Smooth muscle cell of the brain vasculature (primary cell): Measurements from ENCODE around the gene RPL12.

Source experiments
- DNase-seq: peaks from one replicate; pipeline ENCODE4 v3.0.0-alpha.2; 2012; ENCODE audit warnings: low read depth, low spot score

The RPL12 gene

GRCh38 chr9:127450830-127451607, at the start of gene RPL12, which contains the start of gene LRSAM1:
RPL12 (minus strand) TSS chr9:127451406; CDS start chr9:127451317, 89 bp downstream.
LRSAM1 (plus strand) TSS chr9:127451510; CDS start chr9:127454528, 3,018 bp downstream.
- peak; percentile 91 for DNase-seq

GRCh38 chr9:127500862-127501261, 49.7 kb upstream of the RPL12 start:
- no peak for DNase-seq

GRCh38 chr9:127500399-127500798, 49.2 kb upstream of the RPL12 start:
- DNase-seq = no peak

- DNase-seq = no peak
These were observed 47.1 kb upstream of the RPL12 start for GRCh38 chr9:127498298-127498697.

GRCh38 chr9:127497656-127498290, 46.6 kb upstream of the RPL12 start:
- no peak for DNase-seq

- DNase-seq = no peak
These were observed 45.8 kb upstream of the RPL12 start for GRCh38 chr9:127496974-127497373.

- no peak for DNase-seq
These were observed 44.8 kb upstream of the RPL12 start for GRCh38 chr9:127495884-127496555.

- no peak for DNase-seq
These were observed 43.1 kb upstream of the RPL12 start for GRCh38 chr9:127494304-127494702.

- DNase-seq = no peak
These were observed 42.5 kb upstream of the RPL12 start for GRCh38 chr9:127493592-127494303.

GRCh38 chr9:127492616-127493015, 41.4 kb upstream of the RPL12 start:
- DNase-seq = no peak

GRCh38 chr9:127491516-127491915, 40.3 kb upstream of the RPL12 start:
- no peak for DNase-seq

GRCh38 chr9:127490535-127491230, 39.5 kb upstream of the RPL12 start:
- no peak for DNase-seq

GRCh38 chr9:127489471-127490115, 38.4 kb upstream of the RPL12 start:
- no peak for DNase-seq

GRCh38 chr9:127488946-127489345, 37.7 kb upstream of the RPL12 start:
- no peak for DNase-seq

- DNase-seq = no peak
These were observed 34.8 kb upstream of the RPL12 start for GRCh38 chr9:127485995-127486394.

- no peak for DNase-seq
These were observed 31.5 kb upstream of the RPL12 start for GRCh38 chr9:127482662-127483061.

- DNase-seq = no peak
These were observed 28.4 kb upstream of the RPL12 start for GRCh38 chr9:127479507-127480081.

GRCh38 chr9:127474592-127474991, 23.4 kb upstream of the RPL12 start:
- DNase-seq = no peak

- DNase-seq = no peak
These were observed 22.7 kb upstream of the RPL12 start for GRCh38 chr9:127473932-127474331.

- DNase-seq = no peak
These were observed 22.3 kb upstream of the RPL12 start for GRCh38 chr9:127473501-127473900.
